ENCODE data around the gene SYK.
A peak's percentile ranks its signal among the peaks of the same experiment; 100 is the strongest.

SYK gene

GRCh38 chr9:90870621-90871326 is 69.2 kb downstream of the SYK start:
- H3K27me3 ChIP-seq (replicated peaks): no peaks in the 10 kb centered on the region
- TF ChIP-seq CTCF (IDR thresholded peaks at IDR 0.05; ENCODE audit: low read depth, low read length, missing control alignments): peak; percentile 88
- H3K4me3 ChIP-seq (ENCODE audit: low read depth, low read length): no peak overlapping the region
- in situ Hi-C loops (cut with HindIII; ENCODE audit: low pct_ligation_motif_present, low sequenced_read_pairs): no loop called here
- no peak overlapping the region for H3K27ac ChIP-seq
- H3K36me3 ChIP-seq (replicated peaks): no peaks in the 10 kb centered on the region
- DNase-seq: peak; percentile 32

GRCh38 chr9:90871327-90871935 is 69.8 kb downstream of the SYK start:
- no peak overlapping the region for H3K27ac ChIP-seq
- no peaks in the 10 kb centered on the region for H3K36me3 ChIP-seq (replicated peaks)
- no peaks in the 10 kb centered on the region for H3K27me3 ChIP-seq (replicated peaks)
- no peak for TF ChIP-seq CTCF (IDR thresholded peaks at IDR 0.05; ENCODE audit: low read depth, low read length, missing control alignments)
- in situ Hi-C loops (cut with HindIII; ENCODE audit: low pct_ligation_motif_present, low sequenced_read_pairs): no loop called here
- no peak overlapping the region for H3K4me3 ChIP-seq (ENCODE audit: low read depth, low read length)
- no peak for DNase-seq

- no peak overlapping the region for H3K4me3 ChIP-seq (ENCODE audit: low read depth, low read length)
- in situ Hi-C loops (cut with HindIII; ENCODE audit: low pct_ligation_motif_present, low sequenced_read_pairs): no loop called here
- H3K36me3 ChIP-seq (replicated peaks): no peaks in the 10 kb centered on the region
- TF ChIP-seq CTCF (IDR thresholded peaks at IDR 0.05; ENCODE audit: low read depth, low read length, missing control alignments): no peak
- H3K27me3 ChIP-seq (replicated peaks): no peaks in the 10 kb centered on the region
- H3K27ac ChIP-seq: no peak overlapping the region
- no peak for DNase-seq
Observed at GRCh38 chr9:90872835-90873294, 71.2 kb downstream of the SYK start.

- in situ Hi-C loops (cut with HindIII; ENCODE audit: low pct_ligation_motif_present, low sequenced_read_pairs): no loop called here
- no peaks in the 10 kb centered on the region for H3K27me3 ChIP-seq (replicated peaks)
- no peak overlapping the region for H3K4me3 ChIP-seq (ENCODE audit: low read depth, low read length)
- no peak for DNase-seq
- H3K27ac ChIP-seq: no peak overlapping the region
- TF ChIP-seq CTCF (IDR thresholded peaks at IDR 0.05; ENCODE audit: low read depth, low read length, missing control alignments): no peak
- H3K36me3 ChIP-seq (replicated peaks): no peaks in the 10 kb centered on the region
Observed at GRCh38 chr9:90873422-90873821, 71.8 kb downstream of the SYK start.

DNA sequence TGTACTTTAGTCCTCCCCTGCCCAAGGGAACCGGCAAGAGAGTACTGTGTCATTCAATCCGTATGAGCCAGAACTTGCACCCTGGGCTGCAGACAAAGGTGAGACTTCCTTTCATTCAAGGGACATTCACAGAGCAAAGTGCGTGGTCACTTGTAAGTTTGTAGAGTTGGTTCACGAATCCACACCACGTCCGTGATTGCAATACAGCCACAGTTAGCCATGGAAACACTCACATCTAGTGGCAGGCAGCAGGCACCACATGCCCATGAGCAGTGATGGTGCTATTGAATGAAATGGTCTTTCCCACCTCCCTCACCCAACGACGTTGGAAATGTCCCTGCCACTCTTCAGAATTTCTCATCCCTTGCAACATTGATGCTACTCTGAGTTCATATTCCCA is 72.6 kb downstream of the SYK start:
- no peak overlapping the region for H3K27ac ChIP-seq
- no peaks in the 10 kb centered on the region for H3K36me3 ChIP-seq (replicated peaks)
- no peak for TF ChIP-seq CTCF (IDR thresholded peaks at IDR 0.05; ENCODE audit: low read depth, low read length, missing control alignments)
- no peak for DNase-seq
- in situ Hi-C loops (cut with HindIII; ENCODE audit: low pct_ligation_motif_present, low sequenced_read_pairs): no loop called here
- no peak overlapping the region for H3K4me3 ChIP-seq (ENCODE audit: low read depth, low read length)
- no peaks in the 10 kb centered on the region for H3K27me3 ChIP-seq (replicated peaks)

All from brain microvascular endothelial cell (primary cell).